Large intestine (tissue), 3 donors: ENCODE measurements around the gene ZFR2. TPM values are rescaled to one million over a fixed set of nuclear protein-coding genes. Genes with fewer than 3 reads are reported as not detected.
A peak's percentile ranks its signal among the peaks of the same experiment; 100 is the strongest.
"Not testable (repeated sequence)": the region's sequence is repeated elsewhere in the genome, so short reads cannot be mapped to it uniquely, and the experiment has no call there.

Experiments
- DNase-seq, 2 donors: peaks; one replicate each; pipeline versions ENCODE4 v3.0.0 to v3.0.0-alpha.2; 2013
- H3K27ac ChIP-seq: one replicate; pipeline ENCODE4 v1.5.1; 2013; ENCODE audit warnings: low read length
- H3K27me3 ChIP-seq: 2 replicates; pipeline ENCODE4 v1.6.1; 2013; ENCODE audit warnings: low read length; ENCODE audit not compliant: control insufficient read depth, insufficient read depth
- H3K36me3 ChIP-seq: 2 replicates; pipeline ENCODE4 v1.6.1; 2013; ENCODE audit warnings: low read length; ENCODE audit not compliant: control insufficient read depth, insufficient read depth
- H3K4me1 ChIP-seq: one replicate; pipeline ENCODE4 v1.6.1; 2013; ENCODE audit warnings: low read length; ENCODE audit not compliant: control insufficient read depth, insufficient read depth
- H3K4me3 ChIP-seq: one replicate; pipeline ENCODE4 v1.5.1; 2013; ENCODE audit warnings: low read length
- H3K9me3 ChIP-seq: one replicate; pipeline ENCODE4 v1.6.1; 2013; ENCODE audit warnings: mild to moderate bottlenecking, low read depth, low read length, moderate library complexity; ENCODE audit not compliant: control insufficient read depth
- WGBS: methylation state at CpG from one replicate; pipeline ENCODE4 v1.1.5; 2013; ENCODE audit warnings: low lambda C conversion rate; ENCODE audit not compliant: insufficient coverage; 5-methylcytosine and 5-hydroxymethylcytosine counted together
- polyA plus RNA-seq: library from polyadenylated mRNA; unstranded; fragments of 120-200 nt; gene quantifications from one replicate; pipeline ENCODE4 v1.2.1, GENCODE V29; 2013

The ZFR2 gene
- polyA plus RNA-seq, 1 donor, result 1.8 TPM

- Histone ChIP-seq H3K4me1 (no peaks in the 10 kb centered on the region), H3K27ac (no peak overlapping the region), H3K36me3 (no peaks in the 10 kb centered on the region), H3K9me3 (no peaks in the 10 kb centered on the region), H3K4me3 (no peak overlapping the region), H3K27me3 (no peaks in the 10 kb centered on the region)
- WGBS, result no CpG with 5 or more reads among the region's 3 CpGs
- DNase-seq, result no peak
These were observed 29.6 kb upstream of the ZFR2 start for GRCh38 chr19:3898426-3898825.

- no peak for DNase-seq
- 69% methylated on average over 2 of the region's 4 CpGs for WGBS
These were observed 29.1 kb upstream of the ZFR2 start for GRCh38 chr19:3897936-3898335.

GRCh38 chr19:3895788-3896187, 26.9 kb upstream of the ZFR2 start:
- no peak overlapping the region for H3K4me3 ChIP-seq
- no peaks in the 10 kb centered on the region for H3K4me1 ChIP-seq
- no peak overlapping the region for H3K27ac ChIP-seq
- no peaks in the 10 kb centered on the region for H3K36me3 ChIP-seq
- WGBS, result no CpG with 5 or more reads among the region's 5 CpGs
- no peaks in the 10 kb centered on the region for H3K9me3 ChIP-seq
- H3K27me3 ChIP-seq, result no peaks in the 10 kb centered on the region
- DNase-seq, result no peak

More at GRCh38 chr19:3897936-3898335, 29.1 kb upstream of the ZFR2 start:
- H3K4me3 ChIP-seq, result no peak overlapping the region
- H3K27ac ChIP-seq, result no peak overlapping the region
- H3K4me1 ChIP-seq, result no peaks in the 10 kb centered on the region
- H3K36me3 ChIP-seq, result no peaks in the 10 kb centered on the region
- H3K9me3 ChIP-seq, result no peaks in the 10 kb centered on the region
- H3K27me3 ChIP-seq, result no peaks in the 10 kb centered on the region

- WGBS, result 75% methylated on average over 1 of the region's 5 CpGs
- not testable (repeated sequence) for H3K9me3 ChIP-seq, H3K27me3 ChIP-seq, H3K4me3 ChIP-seq, H3K36me3 ChIP-seq, DNase-seq, H3K27ac ChIP-seq, H3K4me1 ChIP-seq
These were observed 26.1 kb upstream of the ZFR2 start for GRCh38 chr19:3894959-3895358.

GRCh38 chr19:3893509-3894179, 24.8 kb upstream of the ZFR2 start:
- DNase-seq, result no peak
- no peaks in the 10 kb centered on the region for H3K27me3 ChIP-seq
- no peak overlapping the region for H3K27ac ChIP-seq
- no peaks in the 10 kb centered on the region for H3K4me1 ChIP-seq
- no peaks in the 10 kb centered on the region for H3K36me3 ChIP-seq
- no peak overlapping the region for H3K4me3 ChIP-seq
- H3K9me3 ChIP-seq, result no peaks in the 10 kb centered on the region
- WGBS, result no CpG with 5 or more reads among the region's 12 CpGs

GRCh38 chr19:3890591-3890990, 21.8 kb upstream of the ZFR2 start:
- Histone ChIP-seq H3K4me3 (no peak overlapping the region), H3K27me3 (no peaks in the 10 kb centered on the region), H3K4me1 (no peaks in the 10 kb centered on the region), H3K27ac (no peak overlapping the region), H3K9me3 (no peaks in the 10 kb centered on the region), H3K36me3 (no peaks in the 10 kb centered on the region)
- WGBS, result no CpG with 5 or more reads among the region's 17 CpGs
- no peak for DNase-seq

- H3K27me3 ChIP-seq, result peaks cover 36% of the 10 kb centered on the region
These were observed 13.2 kb upstream of the ZFR2 start for GRCh38 chr19:3882041-3882384.

GRCh38 chr19:3881272-3882040, 12.6 kb upstream of the ZFR2 start:
- Histone ChIP-seq H3K36me3 (no peaks in the 10 kb centered on the region), H3K9me3 (no peaks in the 10 kb centered on the region), H3K4me3 (peak overlapping the region; percentile 23), H3K27me3 (peaks cover 36% of the 10 kb centered on the region), H3K4me1 (no peaks in the 10 kb centered on the region), H3K27ac (no peak overlapping the region)
- no peak for DNase-seq
- WGBS, result no CpG with 5 or more reads among the region's 31 CpGs

More at GRCh38 chr19:3882041-3882384, 13.2 kb upstream of the ZFR2 start:
- no CpG with 5 or more reads among the region's 6 CpGs for WGBS
- H3K36me3 ChIP-seq, result no peaks in the 10 kb centered on the region
- DNase-seq, result no peak
- H3K9me3 ChIP-seq, result no peaks in the 10 kb centered on the region
- H3K4me1 ChIP-seq, result no peaks in the 10 kb centered on the region
- H3K27ac ChIP-seq, result no peak overlapping the region
- H3K4me3 ChIP-seq, result no peak overlapping the region

- no peaks in the 10 kb centered on the region for H3K4me1 ChIP-seq
- DNase-seq, result no peak
- H3K9me3 ChIP-seq, result no peaks in the 10 kb centered on the region
- H3K27me3 ChIP-seq, result peaks cover 36% of the 10 kb centered on the region
- H3K27ac ChIP-seq, result peak within 1 kb of the TSS; percentile 31
- no peaks in the 10 kb centered on the region for H3K36me3 ChIP-seq
- 0% methylated on average over 2 of the region's 49 CpGs for WGBS
- H3K4me3 ChIP-seq, result peak within 1 kb of the TSS; percentile 23
These were observed 11.8 kb upstream of the ZFR2 start, which contains the start of gene ATCAY for GRCh38 chr19:3880471-3881271. Gene ATCAY (plus strand): TSS chr19:3880685. CDS start chr19:3885768, 5,083 bp downstream.

GRCh38 chr19:3879656-3880055, 10.8 kb upstream of the ZFR2 start:
- H3K4me3 ChIP-seq, result no peak overlapping the region
- H3K27ac ChIP-seq, result no peak overlapping the region
- H3K9me3 ChIP-seq, result no peaks in the 10 kb centered on the region
- H3K4me1 ChIP-seq, result no peaks in the 10 kb centered on the region
- H3K27me3 ChIP-seq, result peaks cover 36% of the 10 kb centered on the region
- H3K36me3 ChIP-seq, result no peaks in the 10 kb centered on the region
- WGBS, result 40% methylated on average over 2 of the region's 12 CpGs
- no peak for DNase-seq
